Anterior cingulate cortex (tissue), 58 donors: ENCODE results near the gene KRTAP12-4.
"Not testable (repeated sequence)": the region's sequence is repeated elsewhere in the genome, so short reads cannot be mapped to it uniquely, and the experiment has no call there.

ENCODE experiments used
- DNase-seq, 58 donors: peaks; one replicate each; lab custom pipeline; 2025; lab: John Stamatoyannopoulos, UW

KRTAP12-4 gene, protein sequence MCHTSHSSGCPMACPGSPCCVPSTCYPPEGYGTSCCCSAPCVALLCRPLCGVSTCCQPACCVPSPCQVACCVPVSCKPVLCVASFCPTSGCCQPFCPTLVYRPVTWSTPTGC

DNA sequence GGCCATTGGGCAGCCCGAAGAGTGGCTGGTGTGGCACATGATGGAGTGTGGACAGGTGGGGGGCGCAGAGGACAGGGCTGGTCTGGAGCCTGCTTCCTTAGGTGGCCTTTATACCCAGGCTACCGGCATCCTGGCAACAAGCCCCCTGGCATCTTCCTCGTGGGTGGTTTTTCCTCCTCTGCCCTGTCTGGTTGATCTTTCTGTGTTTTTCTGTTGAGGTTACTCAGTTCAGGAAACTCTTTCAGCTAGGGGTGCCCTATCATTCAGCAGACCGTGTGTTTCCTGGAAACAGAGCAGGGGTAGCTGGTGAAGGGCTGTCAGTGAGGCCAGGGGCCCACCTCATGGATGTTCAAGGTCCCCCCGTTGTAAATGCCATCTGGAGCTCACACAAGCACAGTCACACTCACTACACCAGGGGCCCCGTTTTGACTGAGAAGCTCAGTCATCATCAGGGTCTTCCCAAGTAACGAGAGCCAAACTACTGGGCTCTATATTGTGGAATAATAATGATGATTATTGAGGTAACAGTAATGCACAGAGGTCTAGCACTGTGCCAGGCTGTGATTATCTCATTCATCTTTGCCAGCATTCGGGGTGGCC is at the start of gene KRTAP12-4:
TSS of gene KRTAP12-4 (minus strand) at position 84 of the 600 bp plus-strand sequence. CDS start at position 39, 45 bp downstream.
- no peak for DNase-seq

DNA sequence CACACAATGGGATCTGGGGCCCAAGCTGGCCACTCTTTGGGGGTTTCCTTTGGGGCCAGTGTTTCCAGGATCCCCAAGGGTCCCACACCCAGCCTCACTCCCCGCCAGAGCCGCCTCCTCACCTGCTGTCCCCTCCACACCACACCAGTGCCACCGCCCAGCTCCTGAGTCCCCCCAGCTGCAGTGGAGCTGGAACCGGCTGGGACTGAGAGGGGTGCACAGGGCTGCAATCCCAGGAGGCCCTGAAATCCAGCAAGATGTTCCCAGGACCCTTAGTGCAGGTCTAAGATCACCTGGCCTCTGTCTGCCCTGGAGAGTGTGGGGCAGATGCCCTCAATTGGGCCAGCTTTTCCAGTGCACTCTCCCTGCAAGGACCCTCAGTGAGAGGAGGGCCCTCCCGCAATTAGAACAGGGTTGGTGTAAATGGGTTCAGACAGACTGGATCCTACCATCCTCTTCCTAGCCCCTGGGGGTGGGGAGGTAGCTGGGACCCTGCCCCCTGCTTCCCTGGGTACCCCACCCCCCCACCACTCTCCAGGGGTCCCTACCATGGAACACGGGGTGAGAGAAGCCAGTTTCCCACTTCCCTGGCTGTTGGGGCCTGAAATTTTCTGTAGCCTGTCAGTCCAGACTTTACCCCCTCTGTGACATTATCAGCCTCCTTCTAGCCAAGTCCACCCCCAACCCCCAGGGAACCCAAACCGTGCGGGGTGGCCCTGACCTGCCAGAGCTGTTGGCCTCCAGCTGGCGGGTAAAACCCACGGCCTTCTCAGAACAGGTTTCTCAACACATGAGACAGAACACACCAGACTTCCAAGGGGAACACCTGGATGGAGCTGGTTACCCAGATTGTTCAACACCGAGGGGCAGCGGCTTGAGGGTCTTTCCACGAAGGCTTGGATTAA is 49.5 kb upstream of the KRTAP12-4 start:
- DNase-seq, result no peak

DNA sequence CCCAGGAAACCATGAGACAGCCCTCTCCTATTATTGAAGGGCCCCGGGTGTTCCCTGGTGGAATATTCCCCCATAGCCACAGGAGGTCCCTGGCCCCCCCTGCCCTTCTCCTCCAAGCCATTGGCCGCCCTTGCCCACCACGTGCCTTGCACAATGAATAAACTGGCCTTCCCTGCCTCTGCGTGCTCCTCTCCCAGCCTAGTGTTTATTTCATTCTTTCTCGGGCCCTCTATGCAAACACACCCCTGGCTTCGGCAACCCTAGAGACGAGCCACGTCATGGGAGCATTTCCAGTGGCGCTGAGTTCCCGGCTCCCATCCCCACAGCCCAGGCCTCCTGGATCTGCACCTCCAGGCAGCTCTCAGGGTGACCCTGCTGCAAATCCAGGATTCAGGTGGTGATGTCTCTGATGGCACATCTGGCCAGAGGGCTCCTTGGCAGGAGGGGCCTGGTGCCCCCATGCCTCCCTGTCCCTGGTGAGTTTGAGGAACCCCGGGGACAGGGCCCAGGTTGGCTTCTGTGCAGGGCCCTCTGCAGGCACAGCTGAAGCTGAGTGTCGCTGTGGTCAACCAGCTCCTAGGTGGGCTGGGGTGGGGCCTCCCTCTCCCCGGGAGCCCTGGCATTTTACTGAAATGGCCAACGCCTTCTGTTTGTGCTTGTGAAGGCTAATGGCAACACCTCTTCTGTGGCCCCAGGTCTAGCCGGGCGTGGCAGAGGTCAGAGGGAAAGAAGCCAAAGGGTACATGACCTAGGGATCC is 48.7 kb upstream of the KRTAP12-4 start:
- DNase-seq, result no peak

DNA sequence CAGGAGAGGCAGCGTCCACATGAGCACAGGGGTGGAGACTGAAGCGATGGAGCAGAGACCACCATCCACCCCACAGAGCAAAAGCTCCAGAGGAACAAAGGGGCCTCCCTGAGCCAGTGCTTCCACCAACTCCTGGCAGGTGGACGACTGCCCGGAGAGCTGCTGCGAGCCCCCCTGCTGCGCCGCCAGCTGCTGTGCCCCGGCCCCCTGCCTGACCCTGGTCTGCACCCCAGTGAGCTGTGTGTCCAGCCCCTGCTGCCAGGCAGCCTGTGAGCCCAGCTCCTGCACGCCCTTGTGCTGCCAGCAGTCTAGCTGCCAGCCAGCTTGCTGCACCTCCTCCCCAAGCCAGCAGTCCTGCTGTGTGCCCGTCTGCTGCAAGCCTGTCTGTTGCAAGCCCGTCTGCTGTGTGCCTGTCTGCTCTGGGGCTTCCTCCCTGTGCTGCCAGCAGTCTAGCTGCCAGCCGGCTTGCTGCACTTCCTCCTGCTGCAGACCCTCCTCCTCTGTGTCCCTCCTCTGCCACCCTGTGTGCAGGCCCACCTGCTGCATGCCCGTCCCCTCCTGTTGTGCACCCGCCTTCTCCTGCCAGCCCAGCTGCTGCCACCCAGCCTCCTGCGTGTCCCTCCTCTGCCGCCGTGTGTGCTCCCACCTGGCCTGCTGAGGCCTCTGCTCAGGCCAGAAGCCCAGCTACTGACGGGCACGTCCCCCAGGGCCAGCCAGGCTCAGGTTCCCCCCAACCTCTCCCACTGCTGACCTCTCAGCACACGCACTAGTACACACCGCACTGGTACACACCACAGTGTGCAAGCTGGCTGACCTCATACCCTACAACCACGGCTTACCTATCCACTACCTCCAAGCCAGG is 47.9 kb upstream of the KRTAP12-4 start:
- DNase-seq, result no peak

DNA sequence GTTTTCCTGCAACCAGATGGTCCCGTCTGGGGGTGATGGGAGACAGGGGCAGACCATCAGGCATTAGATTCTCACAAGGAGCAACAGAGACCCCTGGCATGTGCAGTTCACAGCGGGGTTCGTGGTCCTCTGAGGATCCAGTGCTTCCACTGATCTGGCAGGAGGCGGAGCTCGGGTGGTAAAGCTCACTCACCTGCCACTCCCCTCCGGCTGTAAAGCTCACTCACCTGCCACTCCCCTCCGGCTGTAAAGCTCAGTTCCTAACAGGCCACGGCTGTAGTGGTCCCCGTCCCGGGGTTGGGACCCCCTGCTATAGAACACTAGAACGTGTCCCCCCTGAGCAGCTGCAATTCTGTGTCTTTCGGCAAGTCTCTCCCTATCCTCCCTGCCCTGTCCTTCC is 47.1 kb upstream of the KRTAP12-4 start:
- no peak for DNase-seq

DNA sequence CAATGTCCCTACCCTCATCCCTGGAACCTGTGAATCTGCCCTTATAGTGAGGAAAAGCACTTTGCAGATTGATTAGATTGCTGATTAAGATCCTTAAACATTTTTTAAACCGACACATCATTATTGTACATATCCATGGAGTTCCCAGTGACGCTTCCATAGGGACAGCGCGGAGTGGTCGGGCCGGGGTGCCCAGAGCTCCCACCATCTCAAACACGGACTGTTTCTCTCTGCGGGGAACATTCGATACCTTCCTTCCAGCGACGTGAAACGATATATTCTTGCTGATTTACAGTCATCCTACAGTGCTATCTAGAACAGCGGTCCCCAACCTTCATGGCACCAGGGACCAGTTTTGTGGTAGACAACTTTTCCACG is 46.6 kb upstream of the KRTAP12-4 start:
- no peak for DNase-seq

DNA sequence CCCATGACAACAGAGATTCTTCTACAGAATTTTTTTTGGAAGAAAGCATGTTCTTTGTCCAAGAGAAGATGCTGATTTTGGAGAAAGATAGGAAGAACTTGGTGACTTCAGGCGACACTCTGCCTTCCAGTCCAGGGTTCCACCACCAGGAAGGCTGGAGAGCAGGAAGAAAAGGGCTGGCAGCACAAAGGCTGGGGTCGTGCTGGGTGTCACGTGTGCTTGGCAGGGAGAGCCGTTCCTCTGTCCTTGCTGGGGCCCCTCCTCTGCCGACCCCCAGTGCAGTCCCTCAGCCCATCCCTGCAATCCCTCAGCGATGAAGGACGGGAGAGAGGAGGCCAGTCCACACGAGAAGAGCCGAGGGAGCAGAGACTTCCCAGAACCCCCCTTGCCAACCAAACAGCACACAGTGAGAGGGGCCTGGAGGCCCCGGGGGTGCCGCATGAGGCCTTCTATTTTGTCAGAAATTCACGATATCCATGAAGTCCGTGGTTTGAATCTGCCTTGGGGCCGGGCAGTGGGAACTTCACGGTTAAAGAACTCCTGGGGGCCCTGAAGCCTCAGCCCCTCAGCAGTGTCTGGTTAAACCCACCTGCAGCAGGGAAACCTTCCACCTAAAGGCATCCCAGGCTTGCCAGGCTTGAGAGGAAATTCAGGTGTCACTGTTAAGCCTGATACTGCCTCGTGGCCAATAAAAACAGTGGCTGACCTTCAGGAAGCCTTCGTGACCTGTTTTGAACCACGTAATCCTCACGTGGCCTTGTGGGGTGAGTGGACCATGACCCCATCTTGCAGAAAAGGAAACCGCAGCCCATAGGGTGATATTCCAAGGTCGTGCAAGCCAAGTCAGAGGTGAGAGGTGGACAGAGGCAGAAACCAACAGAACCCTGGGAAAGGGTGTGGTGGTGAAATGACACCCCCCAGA is 45.9 kb upstream of the KRTAP12-4 start:
- no peak for DNase-seq

DNA sequence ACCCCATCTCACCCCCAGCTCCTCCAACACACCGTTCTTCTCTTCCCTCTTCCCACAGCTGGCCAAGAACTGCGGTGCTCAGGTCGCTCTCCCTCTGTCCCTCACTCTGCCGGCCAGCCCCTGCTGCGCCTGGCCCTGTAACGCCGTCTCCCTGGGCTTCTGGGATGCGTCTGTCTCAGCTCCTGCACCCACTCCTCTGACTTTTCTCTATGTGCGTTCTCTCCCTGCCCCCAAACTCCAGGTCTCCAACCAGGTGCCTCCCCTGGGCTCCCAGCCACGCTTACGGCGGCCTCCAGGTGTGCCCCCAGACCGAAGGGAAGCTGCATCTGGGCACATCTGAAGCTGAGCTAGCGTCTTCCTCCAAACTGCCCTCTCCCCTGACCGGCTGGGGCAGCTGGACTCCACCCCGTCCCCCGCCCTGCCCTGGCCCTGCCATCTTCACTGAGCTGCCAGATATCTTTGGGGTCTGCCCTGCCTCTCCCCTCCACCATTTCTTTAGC is 45.1 kb upstream of the KRTAP12-4 start:
- DNase-seq, result no peak

DNA sequence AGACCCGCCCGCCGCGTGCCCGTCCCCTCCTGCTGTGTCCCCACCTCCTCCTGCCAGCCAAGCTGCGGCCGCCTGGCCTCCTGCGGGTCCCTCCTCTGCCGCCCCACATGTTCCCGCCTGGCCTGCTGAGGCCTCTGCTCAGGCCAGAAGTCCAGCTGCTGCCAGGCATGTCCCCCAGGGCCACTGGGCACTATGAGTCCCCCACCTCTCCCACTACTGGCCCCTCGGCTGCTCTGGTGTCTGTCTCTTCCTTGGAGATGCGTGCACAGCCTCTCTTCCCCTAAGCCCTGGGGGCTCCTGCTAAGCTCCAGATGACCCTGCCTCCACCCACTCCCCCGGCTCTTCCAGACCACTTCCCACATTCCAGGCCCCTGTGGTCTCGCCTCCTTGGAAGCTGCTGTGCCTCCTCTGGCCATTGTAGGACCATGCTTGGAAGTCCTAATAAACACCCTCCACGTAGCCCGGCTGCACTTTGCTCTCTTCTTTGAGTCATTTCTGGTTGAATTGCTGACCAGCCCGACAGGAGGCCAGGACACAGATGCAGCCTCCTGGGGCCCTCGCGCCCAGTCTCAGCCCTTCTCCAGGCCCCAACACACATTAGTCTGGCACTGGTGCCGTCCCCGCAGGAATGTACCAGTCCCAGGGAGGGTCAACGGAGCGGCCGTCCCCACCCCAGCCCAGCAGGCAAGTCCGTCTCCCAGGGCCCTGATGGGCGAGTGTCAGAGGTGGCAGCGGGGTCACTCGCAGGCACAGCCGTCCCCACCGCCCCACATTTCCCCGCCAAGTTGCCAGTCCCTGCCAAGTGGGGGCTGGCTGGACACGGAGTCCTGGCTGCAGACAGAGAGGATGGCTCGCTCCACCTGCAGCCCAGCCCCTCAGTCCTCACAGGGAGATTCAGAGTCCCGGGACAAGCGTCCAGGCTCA is 43.6 kb upstream of the KRTAP12-4 start:
- no peak for DNase-seq

DNA sequence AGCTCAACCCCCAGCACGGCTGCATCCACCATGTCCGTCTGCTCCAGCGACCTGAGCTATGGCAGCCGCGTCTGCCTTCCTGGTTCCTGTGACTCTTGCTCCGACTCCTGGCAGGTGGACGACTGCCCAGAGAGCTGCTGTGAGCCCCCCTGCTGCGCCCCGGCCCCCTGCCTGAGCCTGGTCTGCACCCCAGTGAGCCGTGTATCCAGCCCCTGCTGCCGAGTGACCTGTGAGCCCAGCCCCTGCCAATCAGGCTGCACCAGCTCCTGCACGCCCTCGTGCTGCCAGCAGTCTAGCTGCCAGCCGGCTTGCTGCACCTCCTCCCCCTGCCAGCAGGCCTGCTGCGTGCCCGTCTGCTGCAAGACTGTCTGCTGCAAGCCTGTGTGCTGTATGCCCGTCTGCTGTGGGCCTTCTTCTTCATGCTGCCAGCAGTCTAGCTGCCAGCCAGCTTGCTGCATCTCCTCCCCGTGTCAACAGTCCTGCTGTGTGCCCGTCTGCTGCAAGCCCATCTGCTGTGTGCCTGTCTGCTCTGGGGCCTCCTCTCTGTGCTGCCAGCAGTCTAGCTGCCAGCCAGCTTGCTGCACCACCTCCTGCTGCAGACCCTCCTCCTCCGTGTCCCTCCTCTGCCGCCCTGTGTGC is 42.8 kb upstream of the KRTAP12-4 start, which contains the start of gene KRTAP10-12:
TSS of gene KRTAP10-12 (plus strand) at position 1 of the 639 bp plus-strand sequence. CDS start at position 31, 30 bp downstream.
- DNase-seq, result not testable (repeated sequence)

DNA sequence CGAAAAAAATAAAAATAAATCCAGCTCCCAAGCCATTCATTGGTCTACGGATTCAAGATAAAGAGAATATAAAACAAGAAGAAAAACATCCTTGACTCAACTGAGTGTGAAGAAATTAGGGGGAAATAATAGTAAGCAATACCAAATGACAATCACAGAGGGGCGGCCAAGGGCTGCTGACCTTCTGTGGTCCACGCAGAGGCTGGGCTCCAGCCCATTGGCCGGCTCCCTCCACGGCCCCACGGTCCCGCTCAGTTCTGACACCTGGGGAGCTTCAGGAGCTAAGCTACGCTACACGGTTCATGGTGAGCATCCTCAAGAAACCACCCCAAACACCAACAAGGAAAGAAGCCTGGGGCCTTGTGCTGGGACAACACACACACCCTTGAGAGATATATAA is 42.1 kb upstream of the KRTAP12-4 start:
- no peak for DNase-seq

DNA sequence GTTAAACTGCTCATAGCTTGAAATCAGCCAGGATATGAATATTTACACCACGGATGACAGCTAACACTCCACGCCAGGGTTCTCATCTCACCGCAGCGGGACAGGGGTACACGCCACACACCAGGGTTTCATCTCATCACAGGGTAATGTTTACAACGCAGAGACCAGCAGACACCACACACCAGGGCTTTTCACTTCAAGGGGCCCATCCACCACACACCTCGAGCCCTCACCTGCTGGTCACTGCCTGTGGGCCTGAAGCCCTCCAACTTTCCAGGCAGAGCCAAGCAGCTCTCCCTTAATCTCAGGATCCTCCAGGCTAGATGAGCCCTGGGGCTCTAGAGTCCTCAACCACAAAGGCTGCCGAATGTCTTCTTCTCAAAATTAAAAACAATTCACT is 41.2 kb upstream of the KRTAP12-4 start:
- no peak for DNase-seq

DNA sequence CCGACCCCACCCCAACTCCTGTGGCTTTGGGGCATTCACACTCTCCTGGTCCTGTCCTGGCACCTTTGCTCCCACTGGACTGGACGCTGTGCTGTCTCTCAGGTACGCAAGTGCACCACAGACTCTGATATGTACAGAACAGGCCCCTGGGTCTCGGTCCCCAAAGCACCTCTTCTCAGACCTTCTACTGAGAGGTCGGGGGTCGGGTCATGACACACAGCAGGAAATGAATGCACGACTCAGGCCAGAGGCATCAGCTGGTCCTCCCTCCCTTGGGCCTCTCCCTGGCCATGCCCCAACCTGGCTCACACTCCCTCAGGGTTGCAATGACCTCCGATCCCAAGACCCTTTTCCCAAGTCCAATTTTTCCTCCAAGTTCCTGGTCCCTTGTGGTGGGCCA is 40.7 kb upstream of the KRTAP12-4 start:
- no peak for DNase-seq

DNA sequence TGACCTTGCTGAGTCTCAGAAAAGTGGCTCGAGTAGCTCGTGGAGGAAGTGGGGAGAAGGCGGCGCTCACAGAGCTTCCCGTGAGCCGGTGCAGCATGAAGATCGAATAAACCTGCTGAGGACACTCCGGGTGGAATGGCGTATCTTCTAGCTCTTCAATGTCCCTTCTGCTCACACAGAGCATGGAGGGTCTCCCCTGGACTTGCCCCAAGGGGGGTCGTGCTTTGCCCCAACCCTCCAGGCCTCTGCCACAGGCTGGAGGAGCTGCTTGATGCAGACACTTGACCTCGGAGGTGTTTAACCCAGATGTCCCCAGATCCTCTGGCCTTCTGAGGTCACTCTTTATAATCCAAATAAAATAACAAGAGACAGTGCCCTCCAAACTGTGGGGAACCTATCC is 40.3 kb upstream of the KRTAP12-4 start:
- no peak for DNase-seq

DNA sequence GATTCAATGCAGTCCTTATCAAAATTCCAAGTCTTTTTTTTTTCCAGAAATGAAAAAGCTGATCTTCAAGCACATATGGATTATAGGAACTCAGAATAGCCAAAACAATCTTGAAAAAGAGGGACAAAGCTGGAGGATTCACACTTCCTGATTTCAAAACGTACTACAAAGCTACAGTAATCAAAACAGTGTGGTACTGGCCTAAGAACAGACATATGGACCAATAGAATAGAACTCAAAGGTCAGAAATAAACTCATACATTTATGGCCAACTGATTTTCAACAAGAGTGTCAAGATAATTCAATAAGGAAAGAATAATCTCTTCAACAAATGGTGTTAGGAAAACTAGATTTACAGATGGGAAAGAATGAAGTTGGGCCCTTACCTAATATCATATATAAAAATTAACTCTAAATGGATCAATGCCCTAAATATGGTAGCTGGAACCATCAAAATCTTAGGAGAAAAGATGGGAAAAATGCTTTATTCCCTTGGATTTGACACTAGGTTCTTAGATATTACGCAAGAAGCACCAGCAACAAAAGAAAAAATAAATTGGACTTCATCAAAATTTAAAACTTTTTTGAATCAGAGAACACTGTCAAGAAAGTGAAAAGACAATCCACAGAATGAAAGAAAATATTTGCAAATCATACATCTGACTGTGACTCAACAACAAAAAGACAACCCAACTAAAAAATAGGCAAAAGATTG is 38.5 kb upstream of the KRTAP12-4 start:
- no peak for DNase-seq

DNA sequence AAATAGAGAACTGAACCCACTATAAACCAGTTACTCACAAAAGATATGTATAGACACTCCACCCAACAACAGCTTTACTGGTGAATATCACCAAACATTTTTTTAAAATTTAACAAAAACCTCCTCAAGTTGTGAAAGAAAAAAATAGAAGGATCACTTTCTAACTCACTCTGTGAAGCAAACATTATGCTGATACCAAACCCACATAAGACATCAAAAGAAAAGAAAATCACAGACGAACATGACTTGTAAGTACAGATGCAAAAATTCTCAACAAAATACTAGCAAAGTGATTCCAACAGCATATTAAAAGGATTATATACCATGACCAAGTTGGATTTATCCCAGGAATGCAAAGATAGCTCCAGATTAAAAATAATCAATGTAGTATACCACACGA is 37.2 kb upstream of the KRTAP12-4 start:
- DNase-seq, result no peak
